ENCODE measurements around the gene LSM4.

The LSM4 gene

DNA sequence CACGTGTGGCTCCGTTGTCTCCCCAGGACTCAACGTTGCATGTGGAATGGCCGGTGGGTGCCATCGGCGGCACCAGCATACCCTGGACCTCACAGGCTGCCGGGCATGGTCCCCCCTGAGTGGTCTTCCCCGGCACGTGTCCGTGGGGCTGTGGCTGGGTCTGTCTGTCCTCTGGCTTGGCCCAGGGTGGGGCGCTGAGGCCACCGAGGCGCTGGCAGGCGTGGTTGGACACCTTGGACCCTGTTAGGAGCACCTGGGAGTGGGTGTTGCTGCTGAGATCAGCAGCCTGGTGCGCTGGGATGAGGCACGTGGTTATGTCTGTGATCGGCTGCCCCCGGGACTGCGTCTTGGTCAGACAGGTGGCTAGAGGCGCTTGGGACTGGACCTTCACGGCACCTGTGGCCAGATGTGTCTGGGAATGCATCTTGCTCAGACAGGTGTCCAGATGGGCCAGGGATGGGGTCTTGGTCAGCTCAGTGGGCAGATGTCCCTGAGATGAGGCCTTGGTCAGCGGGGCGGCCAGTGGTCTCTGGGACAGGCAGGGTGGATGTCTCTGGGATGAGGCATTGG lies 57.8 kb downstream of the LSM4 start:
- CTCF ChIA-PET, result interaction anchor here (0.6 kb wide), 1 partner anchor 52 kb away, joined by 3 read pairs; no protein-coding TSS in a partner anchor
- H3K27ac Mint-ChIP-seq, result no peak overlapping the region

GRCh38 chr19:18264137-18264854 lies 58.6 kb downstream of the LSM4 start:
- H3K9me3 Mint-ChIP-seq, result no peaks in the 10 kb centered on the region
- no peaks in the 10 kb centered on the region for H3K4me1 Mint-ChIP-seq
- no peaks in the 10 kb centered on the region for H3K27me3 Mint-ChIP-seq
- no peak overlapping the region for H3K27ac Mint-ChIP-seq
- CTCF ChIA-PET, result interaction anchor here (0.7 kb wide), 1 partner anchor 64 kb away, joined by 3 read pairs; no protein-coding TSS in a partner anchor
- no peak overlapping the region for H3K4me3 Mint-ChIP-seq
- peaks cover 18% of the 10 kb centered on the region for H3K36me3 Mint-ChIP-seq
- DNase-seq, result no peak

More for the DNA sequence above, 57.8 kb downstream of the LSM4 start:
- H3K9me3 Mint-ChIP-seq, result no peaks in the 10 kb centered on the region
- no peaks in the 10 kb centered on the region for H3K27me3 Mint-ChIP-seq
- no peaks in the 10 kb centered on the region for H3K4me1 Mint-ChIP-seq
- DNase-seq, result no peak
- peaks cover 18% of the 10 kb centered on the region for H3K36me3 Mint-ChIP-seq
- H3K4me3 Mint-ChIP-seq, result no peak overlapping the region

GRCh38 chr19:18263324-18264136 lies 59.3 kb downstream of the LSM4 start:
- Mint-ChIP-seq H3K27ac (no peak overlapping the region), H3K4me1 (no peaks in the 10 kb centered on the region), H3K36me3 (peaks cover 15% of the 10 kb centered on the region), H3K27me3 (no peaks in the 10 kb centered on the region), H3K9me3 (no peaks in the 10 kb centered on the region), H3K4me3 (no peak overlapping the region)
- CTCF ChIA-PET, result interaction anchor here (0.7 to 1.7 kb wide), 3 partner anchors 10 to 65 kb away, joined by 3 to 6 read pairs (median 4); no protein-coding TSS in a partner anchor
- no peak for DNase-seq

- H3K4me1 Mint-ChIP-seq, result no peaks in the 10 kb centered on the region
- no peaks in the 10 kb centered on the region for H3K27me3 Mint-ChIP-seq
- H3K4me3 Mint-ChIP-seq, result no peak overlapping the region
- H3K36me3 Mint-ChIP-seq, result peaks cover 11% of the 10 kb centered on the region
- no peaks in the 10 kb centered on the region for H3K9me3 Mint-ChIP-seq
- DNase-seq, result no peak
- H3K27ac Mint-ChIP-seq, result no peak overlapping the region
- CTCF ChIA-PET, result interaction anchor here (0.6 to 1.7 kb wide), 3 partner anchors 9 to 16 kb away, joined by 3 to 6 read pairs (median 4); no protein-coding TSS in a partner anchor
Measured at GRCh38 chr19:18262917-18263316, 60.0 kb downstream of the LSM4 start.

DNA sequence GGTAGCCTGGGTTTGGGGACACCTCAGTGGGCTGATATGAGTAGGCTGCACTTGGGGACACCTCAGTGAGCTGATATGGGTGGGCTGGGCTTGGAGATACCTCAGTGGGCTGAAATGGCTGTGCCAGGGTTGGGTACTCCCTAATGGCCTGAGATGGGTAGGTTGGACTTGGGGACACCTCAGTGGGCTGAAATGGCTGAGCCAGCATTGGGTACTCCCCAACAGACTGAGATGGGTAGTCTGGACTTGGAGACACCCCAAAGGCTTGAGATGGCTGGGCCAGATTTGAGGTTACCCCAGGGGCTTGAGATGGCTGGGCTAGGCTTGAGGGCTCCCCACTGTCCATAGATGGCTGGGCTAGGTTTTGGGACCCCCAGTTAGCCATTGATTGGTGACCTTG lies 60.7 kb downstream of the LSM4 start:
- CTCF ChIA-PET, result interaction anchor here (0.6 to 1.7 kb wide), 4 partner anchors 8 to 64 kb away, joined by 3 to 6 read pairs (median 4); no protein-coding TSS in a partner anchor
- Mint-ChIP-seq H3K27ac (no peak overlapping the region), H3K36me3 (peaks cover 8% of the 10 kb centered on the region), H3K4me3 (no peak overlapping the region), H3K27me3 (no peaks in the 10 kb centered on the region), H3K9me3 (no peaks in the 10 kb centered on the region), H3K4me1 (no peaks in the 10 kb centered on the region)
- no peak for DNase-seq

GRCh38 chr19:18261474-18261873 lies 61.4 kb downstream of the LSM4 start:
- H3K27me3 Mint-ChIP-seq, result peaks cover 6% of the 10 kb centered on the region
- DNase-seq, result no peak
- CTCF ChIA-PET, result interaction anchor here (0.9 to 1.4 kb wide), 3 partner anchors 10 to 64 kb away, joined by 3 to 6 read pairs (median 3); no protein-coding TSS in a partner anchor
- H3K27ac Mint-ChIP-seq, result no peak overlapping the region
- peaks cover 6% of the 10 kb centered on the region for H3K36me3 Mint-ChIP-seq
- H3K9me3 Mint-ChIP-seq, result no peaks in the 10 kb centered on the region
- no peak overlapping the region for H3K4me3 Mint-ChIP-seq
- H3K4me1 Mint-ChIP-seq, result no peaks in the 10 kb centered on the region

GRCh38 chr19:18259893-18260292 lies 63.0 kb downstream of the LSM4 start:
- no peak overlapping the region for H3K27ac Mint-ChIP-seq
- no peak for DNase-seq
- no peaks in the 10 kb centered on the region for H3K9me3 Mint-ChIP-seq
- H3K4me3 Mint-ChIP-seq, result no peak overlapping the region
- H3K36me3 Mint-ChIP-seq, result no peaks in the 10 kb centered on the region
- H3K4me1 Mint-ChIP-seq, result no peaks in the 10 kb centered on the region
- CTCF ChIA-PET, result no interaction called here
- H3K27me3 Mint-ChIP-seq, result peaks cover 19% of the 10 kb centered on the region

DNA sequence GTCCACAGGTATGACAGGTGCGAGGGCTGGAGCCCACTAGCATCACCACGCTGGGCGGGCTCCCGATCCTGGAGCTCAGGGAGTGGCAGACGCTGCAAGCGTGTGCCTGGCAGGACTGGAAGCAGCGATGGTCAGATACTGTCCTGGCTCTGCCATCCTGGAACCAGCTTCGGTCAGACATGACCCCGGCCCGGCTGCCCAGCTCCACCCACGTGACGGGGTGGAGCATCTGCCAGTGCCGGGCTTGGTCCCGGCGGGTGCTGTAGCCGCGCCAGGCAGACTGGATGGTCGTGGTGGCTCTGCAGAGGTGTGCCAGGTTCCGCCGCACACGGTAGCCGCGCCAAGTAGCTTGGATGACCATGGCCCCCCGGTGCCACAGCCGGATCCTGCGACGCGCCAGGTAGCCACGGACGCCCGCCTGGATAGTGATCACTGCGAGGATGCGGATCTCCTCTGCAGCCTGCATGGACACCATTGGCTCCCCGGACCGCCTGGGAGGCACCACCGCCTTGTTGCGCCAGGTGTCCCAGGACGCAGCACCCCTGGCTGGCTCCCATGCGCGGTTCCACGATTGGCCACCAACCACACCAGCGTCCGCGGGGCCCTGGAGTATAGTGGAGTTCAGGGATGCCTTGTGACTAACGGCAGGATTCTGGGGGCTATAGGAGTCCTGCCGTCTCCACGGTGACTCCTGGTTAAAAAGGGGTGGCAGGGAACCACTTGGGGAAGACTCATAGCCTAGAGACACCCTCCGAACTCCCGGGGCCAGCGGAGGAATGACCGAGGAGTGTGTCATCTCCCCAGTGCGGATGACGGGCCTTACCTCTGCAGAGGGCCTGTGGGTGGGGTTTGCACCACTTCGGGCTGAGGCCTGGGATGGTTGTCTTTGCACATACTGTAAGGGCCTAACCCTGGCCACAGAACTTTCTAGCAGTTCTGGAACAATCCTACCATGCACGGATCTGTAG lies 65.1 kb downstream of the LSM4 start:
- no peak for DNase-seq
- no peak overlapping the region for H3K4me3 Mint-ChIP-seq
- peaks cover 2% of the 10 kb centered on the region for H3K4me1 Mint-ChIP-seq
- no peak overlapping the region for H3K27ac Mint-ChIP-seq
- no peaks in the 10 kb centered on the region for H3K36me3 Mint-ChIP-seq
- H3K27me3 Mint-ChIP-seq, result peaks cover 40% of the 10 kb centered on the region
- CTCF ChIA-PET, result no interaction called here
- no peaks in the 10 kb centered on the region for H3K9me3 Mint-ChIP-seq
